Measurements from ENCODE around the gene ACTL6B. TPM values are rescaled to one million over a fixed set of nuclear protein-coding genes. Genes with fewer than 3 reads are reported as not detected.
A peak's percentile ranks its signal among the peaks of the same experiment; 100 is the strongest.

Gene ACTL6B
- total RNA-seq, 1 experiment from 2014 or later, result 0.90 TPM

DNA sequence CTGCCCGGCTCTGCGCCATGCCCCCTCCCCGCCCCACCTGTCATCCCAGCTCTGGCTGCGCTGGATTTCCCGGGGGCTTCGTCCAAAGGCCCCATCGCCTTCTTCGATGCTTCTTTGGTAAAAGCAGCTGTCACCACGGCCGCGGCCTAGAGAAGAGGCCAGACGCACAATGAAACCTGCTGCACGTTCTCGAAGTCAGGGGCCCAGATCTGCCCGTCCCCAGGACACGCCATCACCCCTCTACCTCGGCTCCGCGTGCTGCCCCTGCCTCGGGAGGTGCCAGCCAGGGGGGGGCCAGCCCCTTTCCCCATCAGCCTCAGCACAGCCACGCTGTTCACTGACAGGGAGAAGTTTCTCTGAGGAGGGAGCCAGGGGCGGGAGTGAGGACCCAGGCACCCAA is 31.0 kb upstream of the ACTL6B start:
- Histone ChIP-seq H3K27me3 (ENCODE audit: control insufficient read depth, insufficient read depth, low read length) (no peaks in the 10 kb centered on the region), H3K36me3 (replicated peaks; ENCODE audit: control insufficient read depth, insufficient read depth, low read length) (peaks cover 31% of the 10 kb centered on the region), H3K4me3 (ENCODE audit: insufficient read depth, low read depth, low read length) (no peak overlapping the region)
- peak; percentile 56 for DNase-seq

DNA sequence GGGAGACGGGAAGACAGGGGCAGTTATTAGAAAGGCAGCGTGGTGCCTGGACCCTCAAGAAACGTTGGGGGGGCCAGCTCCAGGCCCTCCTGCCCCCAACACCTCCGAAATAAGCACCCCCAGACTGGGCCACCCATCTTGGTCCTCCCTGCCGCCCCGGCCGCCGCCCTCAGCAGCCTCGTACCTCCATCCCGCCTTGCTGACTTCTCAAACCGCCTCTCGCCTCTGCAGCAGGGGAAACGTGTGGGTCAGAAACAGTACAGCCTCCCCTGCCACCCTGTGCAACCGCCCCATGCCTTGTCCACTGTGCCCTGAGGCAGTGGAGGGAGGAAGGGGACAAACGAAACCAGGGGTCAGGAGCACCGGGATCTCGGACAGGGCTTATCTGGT is 30.6 kb upstream of the ACTL6B start:
- Histone ChIP-seq H3K27me3 (ENCODE audit: control insufficient read depth, insufficient read depth, low read length) (no peaks in the 10 kb centered on the region), H3K4me3 (ENCODE audit: insufficient read depth, low read depth, low read length) (no peak overlapping the region), H3K36me3 (replicated peaks; ENCODE audit: control insufficient read depth, insufficient read depth, low read length) (peaks cover 32% of the 10 kb centered on the region)
- no peak for DNase-seq

DNA sequence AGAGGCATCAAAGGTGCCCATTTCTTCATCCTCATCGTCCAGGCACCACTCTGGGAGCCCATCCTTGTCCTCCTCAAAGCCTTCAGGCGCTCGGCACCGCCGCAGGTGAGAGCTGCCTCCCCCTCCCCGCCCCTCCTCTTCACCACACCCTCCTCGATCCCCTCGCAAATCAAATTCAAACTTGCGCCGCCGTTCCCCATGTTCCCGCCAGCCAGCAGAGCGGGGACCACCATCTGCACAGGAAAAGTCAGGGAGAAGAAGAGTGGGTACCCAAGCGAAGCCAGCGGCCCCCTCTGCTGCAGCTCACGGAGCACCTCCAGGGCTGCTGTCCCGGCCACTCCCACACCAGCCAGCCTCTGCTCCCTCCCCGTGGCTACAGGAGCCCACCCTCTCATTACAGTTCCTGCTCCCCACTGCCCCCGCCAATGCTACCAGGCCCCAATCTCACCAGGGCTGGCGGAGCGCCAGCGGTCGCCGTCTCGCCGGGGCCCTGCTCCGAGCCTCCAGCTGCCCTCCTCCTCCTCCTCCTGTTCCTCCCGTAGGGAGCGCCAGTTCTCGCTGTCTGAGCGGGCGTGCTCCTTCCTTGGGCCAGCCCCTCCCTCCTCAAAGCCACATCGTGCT is 30.1 kb upstream of the ACTL6B start:
- Histone ChIP-seq H3K4me3 (ENCODE audit: insufficient read depth, low read depth, low read length) (no peak overlapping the region), H3K27me3 (ENCODE audit: control insufficient read depth, insufficient read depth, low read length) (no peaks in the 10 kb centered on the region), H3K36me3 (replicated peaks; ENCODE audit: control insufficient read depth, insufficient read depth, low read length) (peaks cover 34% of the 10 kb centered on the region)
- peak; percentile 60 for DNase-seq

DNA sequence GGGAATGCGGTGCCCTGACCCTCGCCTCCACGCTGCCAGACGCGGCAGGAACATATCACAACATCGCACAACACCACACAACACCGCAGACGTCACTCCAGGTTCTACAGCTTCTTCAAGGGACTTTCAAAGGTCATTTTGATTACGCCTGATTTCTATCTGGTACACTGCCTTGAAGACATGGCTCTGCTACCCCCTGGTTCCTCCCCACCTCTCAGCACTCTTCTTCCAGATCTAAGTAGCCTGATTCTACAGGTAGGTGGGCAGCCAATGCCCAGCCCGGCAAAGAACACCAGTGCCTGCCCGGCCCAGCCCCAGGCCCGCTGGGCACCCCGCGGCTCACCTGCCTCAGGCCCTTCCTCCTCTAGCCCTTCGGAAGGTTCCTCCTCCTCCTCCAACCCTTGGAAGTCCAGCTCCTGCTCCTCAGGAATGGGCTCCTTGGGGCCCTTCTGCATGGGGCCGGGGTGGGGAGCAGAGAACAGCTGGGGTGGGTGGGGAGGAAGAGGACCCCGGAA is 29.4 kb upstream of the ACTL6B start:
- Histone ChIP-seq H3K27me3 (ENCODE audit: control insufficient read depth, insufficient read depth, low read length) (no peaks in the 10 kb centered on the region), H3K36me3 (replicated peaks; ENCODE audit: control insufficient read depth, insufficient read depth, low read length) (peaks cover 34% of the 10 kb centered on the region), H3K4me3 (ENCODE audit: insufficient read depth, low read depth, low read length) (no peak overlapping the region)
- no peak for DNase-seq

DNA sequence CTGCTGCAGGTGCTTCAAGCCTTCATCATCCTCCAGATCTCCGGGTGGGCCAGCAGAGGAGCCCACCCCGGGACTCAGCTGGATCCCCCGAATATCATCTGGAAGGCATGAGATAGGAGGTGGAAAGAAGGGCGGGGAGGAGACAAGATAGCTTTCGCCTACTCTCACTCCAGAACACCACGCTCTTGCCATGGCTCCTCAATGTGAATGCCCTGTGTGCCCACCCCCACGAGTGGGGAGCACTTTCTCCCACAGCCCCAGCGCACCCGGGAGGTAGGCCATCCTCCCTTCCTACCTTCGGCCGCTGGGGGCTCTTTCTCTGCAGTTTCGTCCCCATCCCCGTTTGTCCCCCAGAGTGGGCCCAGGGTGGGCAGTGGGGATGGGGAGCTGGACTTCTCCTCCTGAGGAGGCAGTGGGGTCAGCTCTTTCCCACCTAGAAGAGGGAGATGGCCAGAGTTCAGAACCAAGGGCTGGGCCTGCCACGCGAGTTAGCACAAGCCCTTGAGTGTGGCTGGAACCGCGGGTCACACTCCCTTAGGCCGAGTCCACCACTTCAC is 28.9 kb upstream of the ACTL6B start:
- H3K36me3 ChIP-seq (replicated peaks; ENCODE audit: control insufficient read depth, insufficient read depth, low read length), result peaks cover 34% of the 10 kb centered on the region
- DNase-seq, result peak; percentile 52
- H3K27me3 ChIP-seq (ENCODE audit: control insufficient read depth, insufficient read depth, low read length), result no peaks in the 10 kb centered on the region
- H3K4me3 ChIP-seq (ENCODE audit: insufficient read depth, low read depth, low read length), result no peak overlapping the region

DNA sequence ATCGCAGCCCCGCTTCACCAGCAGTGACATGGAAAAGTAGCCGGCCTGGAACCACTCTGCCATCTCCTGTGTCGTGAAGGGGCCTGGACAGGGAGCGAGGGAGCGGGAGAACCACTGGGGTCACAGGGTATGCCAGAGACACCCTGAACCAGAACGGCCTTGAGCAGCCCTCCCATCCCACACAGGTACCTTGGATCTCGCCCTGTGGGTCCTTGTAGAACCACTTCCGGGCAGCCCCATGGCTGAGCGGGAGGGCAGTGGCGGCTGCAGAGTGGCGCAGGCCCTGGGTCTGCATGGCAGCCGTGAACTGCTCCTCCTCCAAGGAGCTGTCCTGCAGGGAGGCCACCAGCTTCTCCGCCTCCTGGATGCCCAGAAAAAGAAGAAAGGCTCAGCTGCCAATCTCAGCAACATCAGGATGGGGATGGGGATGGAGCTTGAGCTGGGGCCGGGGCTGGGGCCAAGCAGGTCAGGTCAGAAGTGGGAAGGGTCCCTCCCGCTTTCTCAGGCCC is 28.3 kb upstream of the ACTL6B start:
- peaks cover 32% of the 10 kb centered on the region for H3K36me3 ChIP-seq (replicated peaks; ENCODE audit: control insufficient read depth, insufficient read depth, low read length)
- DNase-seq, result peak; percentile 58

DNA sequence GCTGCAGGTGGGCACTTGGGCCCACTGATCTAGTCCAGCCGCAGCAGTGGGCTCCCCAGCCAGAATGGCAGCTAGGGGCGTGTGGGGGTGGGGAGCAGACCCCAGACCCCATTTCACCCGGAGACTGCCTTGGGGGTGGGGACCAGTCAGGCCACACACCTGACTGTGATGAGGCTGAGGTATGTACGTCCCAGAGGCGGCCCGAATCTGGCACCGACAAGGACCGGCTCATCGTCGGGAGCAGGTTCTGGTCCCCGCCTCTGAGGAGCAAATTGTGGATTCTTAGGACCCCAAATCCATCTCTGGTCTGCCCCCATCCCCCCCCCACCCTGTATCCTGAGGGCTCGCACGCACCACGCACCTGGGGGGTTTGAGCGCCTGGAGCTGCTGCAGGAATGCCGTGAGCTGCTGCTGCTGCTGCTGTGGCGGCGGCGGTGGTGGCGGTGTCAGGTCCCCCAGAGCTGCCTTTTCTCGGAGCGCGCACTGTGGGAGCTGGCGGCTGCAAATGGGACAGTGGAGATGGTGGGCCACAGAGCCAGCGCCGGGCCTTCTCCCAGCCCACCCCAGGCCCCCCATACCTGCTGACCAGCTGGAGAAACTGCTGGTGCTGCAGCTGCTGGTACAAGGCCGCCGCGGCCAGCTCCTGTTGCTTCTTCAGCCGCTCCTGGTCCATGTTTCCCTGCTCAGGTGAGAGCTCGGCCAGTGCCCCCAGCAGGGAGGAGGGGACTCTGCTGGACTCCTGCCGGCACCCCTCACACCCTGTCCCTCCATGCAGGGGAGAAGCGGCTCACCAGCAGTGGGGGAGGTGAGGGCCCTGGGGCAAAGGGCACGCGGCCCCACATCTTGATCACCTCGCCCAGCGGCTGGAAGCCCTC is 27.6 kb upstream of the ACTL6B start:
- no peak overlapping the region for H3K4me3 ChIP-seq (ENCODE audit: insufficient read depth, low read depth, low read length)
- DNase-seq, result peak; percentile 58
- H3K36me3 ChIP-seq (replicated peaks; ENCODE audit: control insufficient read depth, insufficient read depth, low read length), result peaks cover 30% of the 10 kb centered on the region
- H3K27me3 ChIP-seq (ENCODE audit: control insufficient read depth, insufficient read depth, low read length), result no peaks in the 10 kb centered on the region

More for the DNA sequence above, 28.3 kb upstream of the ACTL6B start:
- Histone ChIP-seq H3K27me3 (ENCODE audit: control insufficient read depth, insufficient read depth, low read length) (no peaks in the 10 kb centered on the region), H3K4me3 (ENCODE audit: insufficient read depth, low read depth, low read length) (no peak overlapping the region)

DNA sequence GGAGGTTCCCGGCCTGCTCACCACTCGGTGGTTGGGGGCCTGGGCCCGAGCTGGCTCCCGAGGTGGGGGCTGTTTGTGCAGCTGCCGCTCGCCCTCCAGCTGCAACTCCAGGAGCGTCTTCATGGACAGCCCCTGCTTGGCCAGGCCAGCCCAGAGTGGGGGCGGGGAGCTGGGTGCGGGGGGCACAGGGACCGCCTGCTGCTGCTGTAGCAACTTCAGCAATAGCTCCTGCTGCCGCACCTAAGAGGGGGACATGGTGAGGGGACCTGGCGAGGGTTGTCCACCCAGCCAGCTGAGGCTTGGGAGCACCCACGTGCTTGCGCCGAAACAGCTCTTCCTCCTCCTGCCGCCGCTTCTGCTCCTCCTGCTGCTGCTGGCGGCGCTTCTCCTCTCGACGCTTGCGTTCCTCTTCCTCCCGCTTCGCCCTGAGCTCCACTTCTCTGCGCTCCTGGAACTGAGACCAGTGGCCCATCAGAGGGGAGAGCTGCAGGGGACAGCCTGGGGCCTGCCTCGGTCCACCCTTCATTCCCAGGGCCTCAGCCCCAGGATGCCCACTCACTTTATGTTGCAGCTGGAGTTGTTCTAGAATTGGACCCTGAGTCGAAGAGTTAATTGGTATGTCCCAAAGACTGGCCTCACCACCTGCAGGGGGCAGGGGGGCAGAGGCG is 26.9 kb upstream of the ACTL6B start:
- Histone ChIP-seq H3K27me3 (ENCODE audit: control insufficient read depth, insufficient read depth, low read length) (no peaks in the 10 kb centered on the region), H3K36me3 (replicated peaks; ENCODE audit: control insufficient read depth, insufficient read depth, low read length) (peaks cover 28% of the 10 kb centered on the region), H3K4me3 (ENCODE audit: insufficient read depth, low read depth, low read length) (no peak overlapping the region)
- DNase-seq, result no peak

DNA sequence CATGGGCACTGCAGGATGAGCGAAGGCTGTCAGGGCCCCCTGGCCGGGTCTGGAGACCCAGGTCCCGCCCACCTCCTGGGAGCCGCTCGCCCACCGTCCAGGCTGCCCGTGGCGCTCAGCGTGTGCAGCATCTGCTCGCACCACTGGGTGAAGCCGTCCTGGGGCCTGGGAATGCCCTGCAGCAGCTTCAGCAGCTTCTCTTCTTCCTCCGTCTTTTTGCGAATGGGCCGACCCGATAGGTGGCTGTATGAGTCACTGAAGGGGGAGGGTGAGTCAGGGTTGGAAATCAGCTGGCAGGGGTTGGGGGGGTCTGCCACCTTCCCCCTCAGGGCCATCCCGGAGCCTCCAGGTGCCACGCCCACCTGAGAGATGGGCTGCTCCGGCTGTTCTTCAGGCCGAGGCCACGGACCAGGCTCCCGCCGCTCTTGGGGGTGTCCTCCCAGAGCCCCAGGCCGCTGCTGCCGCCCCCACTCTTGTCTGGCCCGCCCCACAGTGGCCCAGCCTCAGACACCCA is 26.0 kb upstream of the ACTL6B start:
- H3K36me3 ChIP-seq (replicated peaks; ENCODE audit: control insufficient read depth, insufficient read depth, low read length), result peaks cover 30% of the 10 kb centered on the region
- DNase-seq, result peak; percentile 63
- H3K4me3 ChIP-seq (ENCODE audit: insufficient read depth, low read depth, low read length), result no peak overlapping the region
- H3K27me3 ChIP-seq (ENCODE audit: control insufficient read depth, insufficient read depth, low read length), result no peaks in the 10 kb centered on the region

DNA sequence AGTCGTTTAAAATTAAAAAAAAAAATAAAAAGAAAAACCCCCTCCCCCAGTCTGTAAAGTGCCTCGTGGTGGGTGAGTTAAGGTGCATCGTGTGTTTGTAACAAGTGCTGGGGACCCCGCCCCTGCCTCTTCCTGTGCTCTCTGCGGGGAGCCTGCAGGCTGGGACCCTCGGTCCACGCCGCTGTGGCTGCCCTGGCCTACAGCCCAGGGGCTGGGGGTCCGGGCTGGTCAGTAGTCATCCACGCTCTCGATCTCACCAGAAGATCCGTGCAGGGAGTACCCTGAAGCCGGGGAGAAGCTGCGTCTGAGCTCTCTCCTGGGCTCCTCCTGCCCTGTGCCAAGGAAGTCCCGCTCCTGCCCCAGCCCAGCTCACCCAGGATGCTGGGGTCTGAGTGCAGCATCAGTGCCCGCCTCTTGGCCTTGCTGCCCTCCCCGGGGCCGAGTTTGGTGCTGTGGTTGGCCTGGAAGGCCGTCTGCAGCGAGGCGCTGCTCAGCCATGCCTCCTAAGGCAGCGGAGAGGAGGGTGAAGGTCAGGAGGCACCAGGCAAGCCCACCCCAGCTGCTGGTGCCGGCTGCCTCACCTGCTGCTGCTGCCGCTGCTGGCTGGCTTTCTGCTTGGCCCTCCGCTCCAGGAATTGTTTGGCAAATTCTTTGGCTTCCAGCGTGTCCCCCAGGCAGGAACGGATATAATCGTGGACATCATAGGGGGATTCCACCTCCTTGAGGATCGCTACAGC is 25.4 kb upstream of the ACTL6B start:
- no peaks in the 10 kb centered on the region for H3K27me3 ChIP-seq (ENCODE audit: control insufficient read depth, insufficient read depth, low read length)
- peaks cover 32% of the 10 kb centered on the region for H3K36me3 ChIP-seq (replicated peaks; ENCODE audit: control insufficient read depth, insufficient read depth, low read length)
- DNase-seq, result peak; percentile 61
- H3K4me3 ChIP-seq (ENCODE audit: insufficient read depth, low read depth, low read length), result no peak overlapping the region

DNA sequence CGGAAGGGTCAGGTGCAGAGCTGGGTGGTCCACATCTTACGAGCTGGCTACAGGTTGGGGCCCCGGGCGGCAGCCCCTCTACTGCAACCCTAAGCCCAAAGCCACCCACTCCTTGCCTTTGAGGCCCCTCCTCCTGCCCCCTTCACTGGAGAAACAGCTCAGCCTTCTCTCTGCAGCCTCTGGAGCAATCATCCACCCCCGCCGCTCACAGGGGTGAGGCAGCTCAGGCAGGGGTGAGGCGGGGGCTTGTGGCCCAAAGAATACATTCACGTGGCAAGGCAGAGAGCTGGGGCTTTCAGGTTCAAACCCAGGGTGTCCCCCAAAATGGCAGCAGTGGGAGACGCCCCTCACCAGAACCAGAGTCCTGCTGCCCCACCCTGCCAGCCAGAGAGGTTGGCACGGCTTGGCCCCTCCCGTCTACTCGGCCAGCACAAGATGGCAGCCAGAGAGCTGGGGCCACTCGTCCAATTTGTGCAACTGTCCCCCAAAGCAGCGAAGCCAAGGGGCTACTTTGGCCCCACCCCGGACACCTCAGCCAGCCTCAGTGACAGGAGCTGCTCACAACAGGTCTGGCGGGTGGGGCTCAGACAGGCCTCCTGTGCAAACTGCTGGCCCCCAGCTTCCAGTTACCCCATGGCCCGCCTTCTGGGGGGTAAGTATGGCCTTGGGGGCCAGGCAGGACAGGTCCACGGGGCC is 24.5 kb upstream of the ACTL6B start:
- Histone ChIP-seq H3K4me3 (ENCODE audit: insufficient read depth, low read depth, low read length) (no peak overlapping the region), H3K27me3 (ENCODE audit: control insufficient read depth, insufficient read depth, low read length) (no peaks in the 10 kb centered on the region), H3K36me3 (replicated peaks; ENCODE audit: control insufficient read depth, insufficient read depth, low read length) (peaks cover 29% of the 10 kb centered on the region)
- peak; percentile 56 for DNase-seq

DNA sequence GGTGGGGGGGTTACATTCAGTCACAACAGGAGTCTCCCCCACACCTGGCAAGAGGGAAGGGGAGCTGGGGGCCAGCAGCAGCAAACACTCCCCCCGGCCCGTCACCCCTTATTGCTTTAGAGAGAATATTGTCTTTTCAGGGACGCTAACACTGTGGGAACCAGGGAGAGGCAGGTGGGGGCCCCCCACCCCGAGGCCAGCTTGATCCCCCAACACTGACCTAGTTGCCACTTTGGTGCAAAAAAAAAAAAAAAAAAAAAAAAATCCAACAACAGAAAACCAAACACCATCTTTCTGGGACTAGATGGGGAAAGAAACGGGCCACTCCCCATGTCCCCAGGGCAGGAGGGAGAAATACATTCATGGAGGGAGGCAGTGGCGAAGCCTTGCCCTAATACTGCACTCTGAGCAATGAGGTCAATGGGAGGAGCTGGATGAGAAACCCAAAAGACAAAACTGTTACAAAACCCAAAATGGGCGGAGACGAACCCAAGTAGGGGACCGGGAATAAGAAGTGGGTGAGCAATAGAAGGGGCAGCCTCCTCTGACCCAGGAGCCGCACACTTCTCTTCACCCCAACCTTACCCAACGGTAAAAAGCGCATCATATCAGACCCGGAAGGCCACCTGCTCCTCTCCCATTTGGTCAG is 23.8 kb upstream of the ACTL6B start:
- peaks cover 24% of the 10 kb centered on the region for H3K36me3 ChIP-seq (replicated peaks; ENCODE audit: control insufficient read depth, insufficient read depth, low read length)
- no peak overlapping the region for H3K4me3 ChIP-seq (ENCODE audit: insufficient read depth, low read depth, low read length)
- H3K27me3 ChIP-seq (ENCODE audit: control insufficient read depth, insufficient read depth, low read length), result no peaks in the 10 kb centered on the region
- DNase-seq, result peak; percentile 63
